GM19043 (cell line): ENCODE results near the gene IL1RL2.

Source experiments
- ATAC-seq: cut with Tn5 transposase; IDR thresholded peaks from one replicate; pipeline ENCODE4 v1.9.1; 2021; ENCODE audit warnings: low read depth; ENCODE audit not compliant: unreplicated experiment

The IL1RL2 gene

DNA sequence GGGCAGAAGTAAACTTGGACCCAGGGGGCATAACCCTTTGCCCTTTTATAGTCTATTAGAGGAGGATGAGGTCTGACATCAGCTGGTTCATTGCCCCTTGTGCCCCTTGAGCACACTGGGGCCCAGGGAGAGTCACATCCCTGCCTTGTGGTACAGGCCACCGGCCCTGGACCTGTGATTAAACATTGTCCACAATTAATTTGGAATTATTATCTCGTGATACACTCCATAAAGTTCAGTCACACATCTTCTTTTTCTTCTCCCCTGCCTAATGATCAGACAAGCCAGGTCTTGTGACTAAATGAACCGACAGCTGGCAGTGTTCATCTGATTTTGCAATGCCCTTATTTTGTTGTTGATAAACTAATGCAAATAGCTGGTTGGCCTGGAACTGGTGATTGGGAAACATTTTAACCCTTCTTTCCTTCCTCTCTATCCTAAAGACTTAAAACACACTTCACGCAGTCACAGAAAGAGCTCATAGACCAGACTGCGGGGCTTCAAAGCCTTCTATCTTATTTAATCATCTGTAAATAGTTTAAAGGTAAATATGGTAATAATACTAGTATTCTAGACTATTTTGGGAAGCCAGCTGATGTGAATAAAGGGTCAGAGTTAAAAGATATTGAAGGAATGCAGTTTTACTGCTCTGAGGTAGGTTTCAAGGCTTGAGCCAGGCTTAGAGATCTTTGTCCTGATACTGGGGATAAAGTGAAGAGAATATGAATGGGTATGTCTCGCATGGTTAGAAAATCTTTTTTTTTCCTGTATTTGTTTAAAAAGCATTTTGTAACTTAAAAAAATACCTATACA, 30.9 kb upstream of the IL1RL2 start:
- no peak for ATAC-seq

DNA sequence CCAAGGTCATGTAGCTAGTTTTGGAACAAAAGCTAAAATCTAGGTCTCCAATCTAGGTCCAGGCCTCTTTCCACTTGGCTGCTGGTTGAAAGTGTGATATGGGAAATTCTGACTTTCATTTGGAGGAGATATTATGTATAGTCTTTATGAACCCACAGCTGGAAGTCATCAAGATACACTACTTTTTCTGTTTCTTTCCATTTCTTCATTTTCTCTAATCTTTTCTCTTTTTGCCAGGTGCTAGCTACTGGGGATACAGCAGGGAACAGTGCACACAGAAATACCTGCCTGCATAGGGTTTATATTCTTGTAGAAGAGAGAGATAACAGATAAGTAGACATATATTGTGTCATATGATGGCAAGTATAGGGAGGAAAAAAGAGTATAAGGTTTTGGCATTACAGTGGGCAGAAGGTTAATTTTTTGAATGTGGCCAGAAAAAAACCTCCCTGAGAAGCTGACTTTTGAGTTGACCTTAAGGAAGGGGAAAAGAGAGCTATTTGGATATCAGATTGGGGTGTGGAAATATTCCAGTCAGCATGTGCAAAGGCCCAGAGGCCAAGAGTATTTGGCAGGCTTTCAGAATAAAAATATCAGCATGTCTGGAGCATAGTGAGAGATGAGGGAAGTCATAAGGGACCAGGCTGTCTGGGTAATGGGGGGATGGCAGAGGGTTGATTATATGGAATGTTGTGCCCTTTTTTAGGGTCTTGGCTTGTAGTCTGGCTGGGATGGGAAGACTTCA, 28.6 kb upstream of the IL1RL2 start:
- ATAC-seq = no peak

DNA sequence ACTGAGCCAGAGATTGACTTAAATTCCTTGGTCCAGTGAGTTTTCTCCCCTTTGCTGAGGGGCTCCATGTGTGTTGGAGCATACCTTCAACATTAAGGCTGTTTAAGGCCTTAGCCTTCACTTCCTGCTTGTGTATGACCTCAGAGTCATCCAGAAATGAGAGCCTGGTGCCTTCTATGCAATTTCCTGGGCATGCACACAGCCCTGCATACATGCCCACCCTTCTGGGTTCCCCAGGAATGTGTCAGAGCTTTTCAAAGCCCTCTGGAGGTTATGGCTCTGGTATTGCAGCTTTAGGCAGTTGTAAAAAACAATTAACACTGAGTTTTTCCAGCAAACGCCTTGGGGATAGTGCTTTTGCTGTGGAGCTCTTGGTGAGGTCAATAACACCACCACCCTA, 27.5 kb upstream of the IL1RL2 start:
- ATAC-seq = no peak

- no peak for ATAC-seq
Observed at GRCh38 chr2:102166189-102166845, 20.5 kb upstream of the IL1RL2 start.

DNA sequence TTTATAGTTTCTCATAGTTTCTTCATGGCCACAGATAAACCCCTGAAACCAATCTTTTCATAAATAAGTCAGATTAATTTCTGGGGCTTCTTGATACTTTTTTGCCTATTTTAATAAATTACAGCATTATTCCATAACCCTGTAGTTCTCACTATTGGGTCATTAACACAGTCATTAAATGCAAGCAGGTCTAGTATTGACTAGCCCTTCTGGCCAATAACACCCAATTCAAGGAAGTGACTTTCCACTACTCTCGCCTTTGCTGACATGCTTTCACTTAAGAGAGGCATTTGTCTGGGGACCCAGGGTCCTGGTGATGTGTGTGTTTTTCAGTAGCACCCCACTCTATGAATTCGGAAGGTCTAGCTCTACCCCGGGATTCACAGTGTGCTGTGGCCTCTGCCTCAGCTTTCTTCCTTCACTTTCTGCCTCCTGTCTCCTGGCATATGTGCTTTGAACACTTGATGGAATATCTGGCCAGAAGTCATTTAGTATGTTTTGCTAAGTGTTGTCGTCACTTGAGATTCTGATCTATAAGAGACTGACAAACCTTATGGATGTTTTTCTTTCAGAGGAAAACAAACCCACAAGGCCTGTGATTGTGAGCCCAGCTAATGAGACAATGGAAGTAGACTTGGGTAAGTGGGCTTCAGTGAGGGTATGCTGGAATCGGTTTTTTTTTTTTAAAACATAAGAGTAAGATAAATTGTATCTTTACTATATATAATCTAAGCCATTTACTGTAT, 18.6 kb upstream of the IL1RL2 start:
- no peak for ATAC-seq

GRCh38 chr2:102171946-102172345, 14.9 kb upstream of the IL1RL2 start:
- ATAC-seq = no peak

GRCh38 chr2:102172745-102173144, 14.1 kb upstream of the IL1RL2 start:
- no peak for ATAC-seq

GRCh38 chr2:102176172-102176571, 10.7 kb upstream of the IL1RL2 start:
- ATAC-seq = no peak

- no peak for ATAC-seq
Observed at GRCh38 chr2:102177814-102178478, 8.9 kb upstream of the IL1RL2 start.

DNA sequence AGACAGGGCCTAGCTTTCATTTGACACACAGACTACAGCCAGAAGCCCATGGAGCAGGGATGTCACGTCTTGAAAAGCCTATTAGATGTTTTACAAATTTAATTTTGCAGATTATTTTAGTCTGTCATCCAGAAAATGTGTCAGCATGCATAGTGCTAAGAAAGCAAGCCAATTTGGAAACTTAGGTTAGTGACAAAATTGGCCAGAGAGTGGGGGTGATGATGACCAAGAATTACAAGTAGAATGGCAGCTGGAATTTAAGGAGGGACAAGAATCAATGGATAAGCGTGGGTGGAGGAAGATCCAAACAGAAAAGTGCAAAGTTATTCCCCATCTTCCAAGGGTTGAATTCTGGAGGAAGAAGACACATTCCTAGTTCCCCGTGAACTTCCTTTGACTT, 7.8 kb upstream of the IL1RL2 start:
- ATAC-seq = no peak

- no peak for ATAC-seq
Observed at GRCh38 chr2:102179788-102180686, 6.8 kb upstream of the IL1RL2 start.

DNA sequence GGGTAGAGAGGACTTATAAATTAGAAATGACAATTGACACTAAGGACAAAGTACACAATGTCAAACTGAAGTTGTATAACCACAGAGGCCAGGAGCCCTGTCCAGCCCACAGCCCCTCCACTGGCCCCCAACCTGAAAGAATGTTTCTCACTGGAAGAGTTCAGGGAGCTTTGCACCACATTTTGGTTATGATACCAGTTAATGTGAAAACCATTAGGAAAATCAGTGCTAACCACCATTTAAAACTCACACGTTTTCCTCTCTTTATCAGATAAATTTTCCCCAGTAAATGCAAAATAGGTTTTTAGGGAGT, 6.2 kb upstream of the IL1RL2 start:
- ATAC-seq = no peak

- no peak for ATAC-seq
Observed at GRCh38 chr2:102181376-102181775, 5.4 kb upstream of the IL1RL2 start.

GRCh38 chr2:102181919-102182635, 4.7 kb upstream of the IL1RL2 start:
- ATAC-seq = no peak

DNA sequence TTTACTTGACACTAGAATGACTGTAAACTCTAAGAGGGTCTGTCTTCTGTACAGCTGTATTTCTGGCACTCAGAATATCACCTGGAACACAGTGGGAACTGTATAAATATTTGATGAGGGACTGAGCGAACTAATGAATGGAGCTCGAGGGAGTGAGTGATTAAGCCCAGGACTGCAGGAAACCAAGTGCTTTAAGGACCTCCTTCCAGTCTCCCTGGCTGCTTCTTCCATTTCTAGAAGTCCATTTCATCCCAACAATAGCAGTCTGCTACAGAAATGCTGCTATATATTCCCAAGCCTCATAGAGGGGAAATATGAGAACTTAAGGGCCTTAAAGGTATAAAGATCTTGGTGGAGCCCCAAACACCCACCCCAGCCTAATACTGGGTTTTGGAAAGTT, 2.8 kb upstream of the IL1RL2 start:
- no peak for ATAC-seq

GRCh38 chr2:102184568-102184967, 2.3 kb upstream of the IL1RL2 start:
- no peak for ATAC-seq

DNA sequence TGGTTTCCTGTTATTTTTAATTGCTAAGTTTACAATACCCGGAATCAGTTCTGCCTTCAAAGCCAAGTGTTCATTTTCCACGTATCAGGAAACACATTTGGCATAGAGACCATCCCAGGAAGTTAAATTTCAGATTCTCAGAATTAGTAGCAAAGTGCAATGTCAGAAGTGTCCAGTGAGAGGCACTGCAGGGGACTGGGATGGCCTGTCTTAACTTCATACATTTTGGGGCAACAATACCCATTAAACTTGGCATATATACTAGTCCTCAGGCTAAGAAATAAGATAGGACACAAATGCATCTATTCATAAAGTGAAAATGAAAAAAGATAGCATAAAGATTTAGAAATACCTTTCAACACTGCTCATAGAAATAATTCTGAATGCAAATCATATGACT, 1.5 kb upstream of the IL1RL2 start:
- no peak for ATAC-seq

DNA sequence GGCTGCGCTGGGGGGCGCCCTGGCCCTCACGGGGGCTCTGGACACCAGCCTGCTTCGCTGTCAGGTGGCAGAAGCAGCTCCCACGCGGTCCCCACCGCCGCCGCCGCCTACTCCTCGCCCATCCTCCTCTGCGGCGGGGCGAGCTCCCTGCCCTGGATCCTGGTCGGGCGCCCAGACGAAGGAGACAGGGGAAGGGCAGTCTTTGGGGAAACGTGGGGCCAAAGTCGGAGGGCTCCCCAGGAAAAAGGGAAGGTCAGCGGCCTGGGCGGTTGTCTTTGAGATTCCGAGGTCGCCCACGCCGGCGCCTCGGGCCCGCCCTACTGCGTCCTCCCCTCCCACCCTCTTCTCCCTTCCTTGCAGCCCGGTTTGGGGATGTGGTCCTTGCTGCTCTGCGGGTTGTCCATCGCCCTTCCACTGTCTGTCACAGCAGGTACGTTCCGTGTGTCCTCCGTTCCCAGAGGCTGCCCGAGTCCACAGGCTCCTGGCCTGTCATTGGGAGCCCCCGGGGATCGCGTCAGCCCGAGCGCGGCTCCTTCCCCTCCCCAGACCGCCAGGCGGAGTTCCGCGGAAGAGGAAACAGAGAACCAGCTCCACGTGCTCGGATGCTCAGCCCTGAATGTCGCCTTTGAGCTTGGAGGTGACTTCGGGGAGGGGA, 800 bp downstream of the IL1RL2 start:
- ATAC-seq = no peak
